Activated CD8-positive, alpha-beta memory T cell treated with anti-CD3 and anti-CD28 coated beads for 24 hours (primary cell): ENCODE measurements around the gene CIART.
A peak's percentile ranks its signal among the peaks of the same experiment; 100 is the strongest.
"Not testable (repeated sequence)": the region's sequence is repeated elsewhere in the genome, so short reads cannot be mapped to it uniquely, and the experiment has no call there.

Experiments
- DNase-seq: peaks from one replicate; pipeline ENCODE4 v3.0.0-alpha.2; 2020

The CIART gene

DNA sequence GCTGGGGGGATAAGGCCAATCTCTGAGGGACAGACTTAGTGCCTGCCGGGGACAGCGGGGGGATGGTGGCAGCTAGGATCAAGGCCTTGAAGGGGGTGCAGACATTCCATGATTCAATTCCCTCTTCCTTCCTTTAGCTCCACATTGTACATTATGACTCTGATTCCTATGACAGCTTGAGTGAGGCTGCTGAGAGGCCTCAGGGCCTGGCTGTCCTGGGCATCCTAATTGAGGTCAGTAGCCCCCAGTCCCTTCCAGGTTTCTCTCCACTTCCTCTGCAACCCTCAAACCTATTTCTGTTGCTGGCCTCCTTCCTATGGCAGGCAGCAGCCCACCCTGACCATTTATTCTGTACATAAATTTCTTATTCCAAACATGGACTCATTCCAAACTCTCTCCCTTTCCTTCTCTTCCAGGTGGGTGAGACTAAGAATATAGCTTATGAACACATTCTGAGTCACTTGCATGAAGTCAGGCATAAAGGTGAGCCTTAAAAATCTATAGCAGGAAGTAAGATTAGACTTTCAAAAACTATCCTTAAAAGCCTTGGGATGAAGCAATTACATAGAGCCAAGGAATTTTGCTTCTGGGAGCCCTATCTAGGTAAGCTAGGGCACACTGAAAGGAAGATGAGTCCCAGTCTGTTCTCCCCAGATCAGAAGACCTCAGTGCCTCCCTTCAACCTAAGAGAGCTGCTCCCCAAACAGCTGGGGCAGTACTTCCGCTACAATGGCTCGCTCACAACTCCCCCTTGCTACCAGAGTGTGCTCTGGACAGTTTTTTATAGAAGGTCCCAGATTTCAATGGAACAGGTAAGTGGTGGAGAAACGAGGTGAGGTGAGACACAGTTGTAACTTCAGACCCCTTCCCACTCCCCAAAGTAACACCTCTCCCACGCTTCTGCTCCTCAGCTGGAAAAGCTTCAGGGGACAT, 19.7 kb upstream of the CIART start:
- DNase-seq, result no peak

DNA sequence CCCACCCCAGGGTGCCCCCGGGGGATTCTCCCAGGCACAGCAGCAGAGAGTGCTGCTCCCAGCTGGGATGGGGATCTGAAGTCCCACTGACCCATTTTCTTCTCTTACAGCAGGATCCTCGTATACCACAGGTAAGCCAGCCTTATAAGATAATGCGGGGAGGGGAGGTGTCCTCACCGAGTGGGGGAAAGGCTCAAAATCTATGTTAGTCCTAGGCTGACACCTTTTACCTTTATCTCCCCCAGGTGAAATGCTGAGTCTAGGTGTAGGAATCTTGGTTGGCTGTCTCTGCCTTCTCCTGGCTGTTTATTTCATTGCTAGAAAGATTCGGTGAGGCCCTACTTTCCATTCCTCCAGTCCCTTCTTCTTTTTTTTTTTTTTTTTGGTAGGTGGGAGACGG, 18.8 kb upstream of the CIART start:
- no peak for DNase-seq

DNA sequence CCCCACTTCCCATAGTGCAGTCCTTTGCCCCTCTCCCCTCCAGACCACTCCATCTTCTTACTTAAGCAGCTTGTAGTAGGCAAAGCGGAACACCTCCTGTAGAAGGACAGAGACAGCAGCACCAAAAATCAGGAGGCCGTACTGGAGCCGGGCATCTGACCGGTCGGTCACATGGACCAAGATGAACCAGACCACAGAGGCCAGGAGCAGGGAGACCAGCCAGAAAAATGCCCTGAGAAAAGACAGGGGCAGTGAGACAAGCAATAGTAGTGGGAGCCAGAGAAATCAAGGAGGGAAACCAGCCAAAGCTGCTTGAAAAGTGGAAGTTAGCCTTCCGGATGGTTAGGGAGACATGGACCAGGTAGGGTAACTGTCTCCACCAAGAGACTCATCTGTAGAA, 14.5 kb upstream of the CIART start:
- no peak for DNase-seq

DNA sequence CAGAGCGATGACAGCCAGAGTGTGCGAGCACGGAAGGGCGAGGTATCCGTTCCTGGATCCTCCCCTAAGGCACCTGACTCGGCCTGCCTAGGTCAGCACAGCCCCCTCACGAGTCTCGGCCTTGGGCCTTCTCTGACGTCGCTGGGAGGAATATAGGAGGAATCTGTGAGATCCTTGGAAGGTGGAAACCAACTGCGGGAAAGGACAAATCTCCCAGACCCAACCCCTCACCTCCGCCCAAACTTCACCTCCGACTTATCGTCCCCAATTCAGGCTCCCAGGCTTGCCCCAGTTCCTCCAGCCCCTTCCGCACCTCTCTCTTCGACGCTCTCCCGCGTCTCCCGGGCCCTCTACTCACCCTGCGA, 14.0 kb upstream of the CIART start:
- peak; percentile 66 for DNase-seq

DNA sequence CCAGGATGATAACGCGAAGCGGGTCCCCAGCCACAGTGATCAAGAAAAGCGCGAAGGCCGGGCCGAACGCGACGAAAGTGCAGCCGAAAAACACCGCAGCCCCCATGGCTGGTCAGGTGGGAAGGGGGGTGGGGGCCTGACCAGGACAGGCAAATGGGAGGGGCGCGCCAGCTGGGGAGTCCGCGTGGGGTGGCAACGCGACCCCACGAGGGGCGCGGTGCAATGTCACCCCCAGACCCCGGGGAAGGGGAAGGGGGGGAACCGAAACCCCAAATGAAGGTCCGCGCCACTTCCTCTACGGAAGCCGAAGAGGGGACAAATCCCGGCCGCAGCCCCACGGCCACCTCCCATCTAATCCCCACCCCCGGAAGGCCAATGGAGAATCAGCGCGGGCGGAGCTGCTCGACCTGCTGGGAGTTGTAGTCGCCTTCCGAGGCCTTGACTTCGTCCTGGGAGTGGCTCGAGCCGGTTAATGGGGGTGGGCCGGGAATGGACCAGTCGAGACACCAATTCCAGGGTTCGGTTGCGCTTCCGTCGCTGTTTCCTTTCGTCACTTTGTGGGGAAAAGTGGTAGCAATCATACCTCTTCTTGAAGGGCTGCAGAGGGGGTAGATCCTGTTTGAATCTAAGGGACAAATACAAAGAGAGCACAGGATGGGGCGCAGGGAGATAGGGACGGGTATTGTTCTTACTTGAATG, 13.5 kb upstream of the CIART start, which contains the start of gene APH1A:
TSS of gene APH1A (minus strand) at position 312 of the 699 bp plus-strand sequence. CDS start at position 106, 206 bp downstream.
- peak; percentile 95 for DNase-seq

DNA sequence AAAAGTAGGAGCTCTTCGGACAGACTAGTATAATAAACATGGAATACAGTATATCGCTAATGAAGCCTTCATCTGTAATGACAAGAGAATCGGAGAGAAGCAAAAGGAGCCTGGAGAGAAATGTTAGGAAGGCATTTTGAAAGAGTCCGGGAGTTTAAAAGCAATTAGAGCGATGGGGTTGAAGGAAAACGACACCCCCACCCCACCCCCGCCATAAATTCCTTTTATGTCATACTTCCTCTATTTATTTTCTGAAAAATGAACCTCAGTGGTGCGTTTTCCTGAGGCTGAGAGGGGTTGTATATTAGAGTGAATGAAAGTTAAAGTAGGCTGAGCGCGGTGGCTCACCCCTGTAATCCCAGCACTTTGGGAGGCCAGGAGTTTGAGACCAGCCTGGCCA, 12.9 kb upstream of the CIART start:
- no peak for DNase-seq

DNA sequence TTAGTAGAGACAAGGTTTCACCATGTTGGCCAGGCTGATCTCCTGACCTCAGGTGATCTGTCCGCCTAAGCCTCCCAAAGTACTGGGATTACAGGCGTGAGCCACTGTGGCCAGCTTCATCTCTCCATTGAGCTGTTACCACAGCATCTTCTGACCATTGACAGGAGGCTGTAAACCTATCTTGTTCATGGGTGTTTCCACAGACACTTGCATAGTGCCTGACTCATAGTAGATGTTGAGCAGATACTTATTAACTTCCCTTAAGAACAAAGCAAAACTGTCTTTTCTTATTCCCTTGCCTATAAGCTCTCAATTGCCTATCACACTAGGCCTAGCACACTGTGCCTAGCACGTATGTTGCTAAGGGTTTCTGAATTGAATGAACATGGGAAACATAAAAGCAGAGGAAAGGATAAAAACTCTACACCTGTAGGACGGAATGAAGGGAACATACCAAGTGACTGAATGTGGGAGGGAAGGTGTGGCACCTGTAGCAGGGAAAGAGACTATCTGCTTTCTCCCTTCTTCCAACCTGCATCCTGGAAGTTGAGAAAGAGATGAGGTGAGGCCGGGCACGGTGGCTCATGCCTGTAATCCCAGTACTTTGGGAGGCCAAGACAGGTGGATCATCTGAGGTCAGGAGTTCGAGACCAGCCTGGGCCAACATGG, 10.9 kb upstream of the CIART start:
- no peak for DNase-seq

DNA sequence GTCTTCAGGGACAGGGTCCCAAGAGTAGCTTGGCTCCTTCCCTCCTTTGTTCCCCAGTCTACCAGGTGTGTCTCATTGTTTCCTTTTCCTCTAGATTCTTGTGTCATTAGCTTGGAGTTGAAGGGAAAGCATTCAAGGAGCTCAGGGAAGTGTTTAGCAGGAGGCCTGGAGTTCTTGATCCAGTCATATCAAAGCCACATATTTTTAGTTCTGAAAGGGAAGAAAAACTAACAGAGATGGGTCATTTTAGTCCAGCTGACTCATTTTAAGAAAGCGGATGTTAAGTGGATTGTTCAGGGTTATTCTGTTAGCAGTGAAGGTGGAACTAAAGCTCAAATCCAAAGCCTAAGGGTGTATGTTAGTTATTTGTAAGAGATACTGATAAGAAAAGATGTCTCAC, 9.0 kb upstream of the CIART start:
- no peak for DNase-seq

DNA sequence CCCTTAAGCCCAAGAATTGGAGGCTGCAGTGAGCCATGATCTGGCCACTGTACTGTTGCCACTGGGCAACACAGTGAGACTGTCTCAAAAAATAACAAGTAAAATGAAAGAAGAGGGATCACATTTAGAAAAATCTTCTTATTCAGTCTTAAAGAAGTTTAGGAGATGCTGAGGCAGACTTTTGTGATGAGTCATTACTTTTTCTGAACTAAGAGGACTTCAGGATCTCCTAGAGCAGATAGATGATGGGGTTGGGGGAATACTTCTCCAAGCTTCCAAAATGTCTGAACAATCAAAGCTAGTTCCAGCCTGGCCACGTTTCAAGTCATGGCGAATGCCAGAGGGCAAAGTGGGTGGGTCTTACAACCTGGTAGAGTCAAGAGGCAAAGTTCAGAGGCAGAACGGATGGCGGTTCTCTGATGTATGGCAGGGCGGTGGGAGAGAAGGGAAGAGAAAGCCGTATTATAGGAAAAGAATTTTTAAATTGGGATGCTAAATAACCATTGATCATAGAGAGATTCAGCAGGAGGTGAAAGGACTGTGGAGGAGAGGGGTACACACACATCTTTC, 2.1 kb upstream of the CIART start:
- DNase-seq, result no peak

DNA sequence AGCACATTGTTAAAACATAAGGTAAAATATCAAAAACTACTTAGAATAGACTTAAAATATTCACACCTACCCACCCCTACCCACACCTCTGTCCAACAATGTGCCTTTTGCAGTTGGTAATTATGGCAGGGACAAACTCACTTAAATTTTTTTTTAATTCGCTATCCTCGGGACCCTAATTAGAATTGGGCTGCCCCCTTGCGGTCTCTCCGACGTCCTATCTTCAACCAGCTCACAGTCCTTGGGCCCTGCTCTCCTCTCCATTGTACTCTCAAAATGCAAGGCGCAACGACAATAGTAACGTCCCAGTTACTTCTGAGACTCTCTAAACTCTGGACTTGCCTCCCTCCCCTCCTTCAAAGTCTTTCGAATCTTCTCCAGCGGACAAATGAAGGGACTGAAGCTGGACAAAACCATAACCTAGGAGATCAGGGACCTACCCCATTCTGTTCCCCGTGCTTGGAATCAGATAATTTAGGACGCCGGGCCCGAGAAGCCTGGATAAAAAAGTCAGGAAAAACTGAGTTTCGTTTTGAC, 1.1 kb upstream of the CIART start:
- DNase-seq, result peak; percentile 79

DNA sequence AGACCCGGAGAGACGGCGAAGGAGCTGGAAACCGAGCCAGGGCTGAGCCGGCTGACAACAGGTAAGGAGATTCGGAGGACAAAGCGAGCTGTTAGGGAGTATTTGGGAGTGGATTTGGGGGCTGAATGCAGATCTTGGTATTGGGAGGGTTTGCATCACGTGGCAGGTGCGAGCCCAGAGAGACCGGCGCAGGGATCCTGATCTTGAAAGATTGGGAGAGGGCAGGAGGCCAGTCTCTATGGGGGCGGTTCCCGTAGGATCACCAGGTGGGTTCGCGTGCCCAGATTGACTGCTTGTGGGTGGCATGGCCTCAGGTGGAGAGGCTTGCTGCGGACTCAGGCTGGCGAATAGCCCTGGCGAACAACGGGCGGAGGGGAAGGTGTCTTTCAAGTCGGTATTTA, 204 bp downstream of the CIART start:
- no peak for DNase-seq

DNA sequence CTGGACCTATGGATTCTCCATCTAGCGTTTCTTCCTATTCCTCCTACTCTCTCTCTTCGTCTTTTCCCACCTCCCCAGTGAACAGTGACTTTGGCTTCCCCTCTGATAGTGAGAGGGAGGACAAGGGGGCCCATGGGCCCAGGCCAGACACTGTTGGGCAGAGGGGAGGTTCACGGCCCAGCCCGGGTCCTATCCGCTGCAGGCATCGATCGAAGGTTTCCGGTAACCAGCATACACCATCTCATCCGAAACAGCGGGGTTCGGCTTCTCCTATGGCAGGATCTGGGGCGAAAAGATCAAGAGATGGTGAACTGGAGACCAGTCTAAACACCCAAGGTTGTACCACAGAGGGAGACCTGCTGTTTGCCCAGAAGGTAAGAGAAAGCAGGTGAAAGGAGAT, 906 bp downstream of the CIART start:
- no peak for DNase-seq

DNA sequence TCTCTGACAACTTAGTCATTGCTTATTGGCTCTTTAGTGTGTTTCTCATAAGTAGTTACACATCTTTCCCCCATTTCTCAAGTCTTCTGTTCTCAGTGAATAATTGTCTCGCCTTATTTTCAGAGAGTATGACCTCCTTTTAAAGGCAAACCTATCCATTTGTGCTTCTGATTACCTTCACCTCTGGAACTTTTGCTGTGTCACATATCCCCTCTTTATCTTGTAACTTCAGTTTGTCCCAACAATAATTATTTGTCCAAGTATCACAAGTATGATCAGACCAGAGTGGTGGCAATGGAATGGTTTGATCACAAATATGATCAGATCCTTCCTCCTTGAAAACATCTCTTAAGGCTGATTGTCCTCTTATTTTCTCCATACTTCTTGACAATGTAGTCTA, 6.0 kb downstream of the CIART start:
- DNase-seq, result no peak

DNA sequence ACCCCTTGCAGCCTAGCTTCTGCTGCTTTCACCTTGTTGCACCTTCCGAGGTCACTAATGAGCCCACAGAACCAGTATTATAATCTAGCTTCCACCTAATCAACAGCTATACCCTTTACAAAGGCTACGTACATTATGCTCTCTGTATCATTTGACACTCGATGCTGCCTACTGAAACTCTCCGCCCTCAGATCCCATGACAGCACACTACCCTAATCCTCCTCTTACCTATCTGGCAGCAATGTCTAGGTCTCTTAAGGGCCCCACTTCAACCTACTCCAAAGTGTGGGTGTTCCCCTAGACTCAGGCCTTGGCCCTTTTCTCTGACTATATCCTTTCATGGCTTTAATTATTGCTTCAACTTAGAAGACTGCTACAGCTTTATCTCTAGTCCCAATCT, 6.5 kb downstream of the CIART start:
- no peak for DNase-seq

DNA sequence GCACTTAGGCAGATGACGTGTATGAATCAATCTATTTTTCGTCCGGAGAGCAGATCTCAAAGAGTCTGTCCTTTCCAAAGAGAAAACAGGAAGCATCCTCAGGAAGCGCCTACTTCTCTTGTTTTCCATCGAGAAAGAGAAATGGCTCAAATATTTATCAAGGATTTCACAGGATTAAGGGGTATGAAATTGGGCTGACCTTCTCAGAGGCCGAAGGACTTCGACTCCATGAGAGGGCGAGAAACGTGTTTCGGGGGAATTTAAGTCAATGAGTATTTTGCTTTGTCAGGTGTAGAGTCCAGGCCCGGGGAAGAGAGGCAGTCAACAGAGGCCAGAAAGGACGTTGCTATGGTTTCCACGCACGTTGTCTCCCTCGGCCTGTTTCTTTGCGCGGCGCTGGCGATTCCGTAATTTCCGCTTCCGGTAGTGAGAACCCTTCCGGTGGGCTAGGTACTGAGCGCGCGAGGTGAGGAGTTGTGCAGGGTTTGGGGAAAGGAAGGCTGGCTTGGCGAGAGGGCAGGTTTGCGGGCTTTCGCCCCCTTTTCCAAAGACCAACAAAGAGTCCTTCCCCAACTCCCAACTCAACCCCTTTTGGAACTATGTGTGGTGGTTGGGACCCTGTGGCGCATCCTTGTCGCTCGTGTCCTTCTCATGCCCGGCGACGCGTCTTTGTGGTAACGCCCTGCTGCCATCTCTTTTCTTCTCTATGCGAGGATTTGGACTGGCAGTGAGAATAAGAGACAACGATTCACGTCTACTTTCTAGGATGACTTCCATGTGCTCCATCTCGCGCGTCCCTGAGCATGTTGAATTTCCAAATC, 11.3 kb downstream of the CIART start, which contains the start of gene MRPS21:
TSS of gene MRPS21 (plus strand) at position 429 of the 821 bp plus-strand sequence. CDS start 506 bp downstream, outside the sequence.
- peak; percentile 92 for DNase-seq

DNA sequence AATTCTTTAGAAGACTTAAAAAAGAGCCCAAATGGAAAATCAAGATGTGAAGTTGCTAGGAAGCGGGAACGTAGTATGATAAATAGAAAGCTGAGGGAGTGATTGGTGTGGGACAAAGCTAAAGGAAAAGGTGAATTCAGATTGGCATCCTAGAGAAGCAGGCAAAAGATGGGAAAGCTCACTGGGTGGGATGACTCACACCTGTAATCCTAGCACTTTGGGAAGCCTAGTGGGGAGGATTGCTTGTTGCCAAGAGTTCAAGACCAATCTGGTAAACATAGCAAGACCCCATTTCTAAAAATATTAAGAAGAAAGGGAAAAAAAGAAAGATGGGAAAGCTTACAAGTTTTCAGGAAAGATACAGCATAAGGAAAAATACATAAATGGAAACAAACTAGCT, 13.1 kb downstream of the CIART start:
- no peak for DNase-seq

DNA sequence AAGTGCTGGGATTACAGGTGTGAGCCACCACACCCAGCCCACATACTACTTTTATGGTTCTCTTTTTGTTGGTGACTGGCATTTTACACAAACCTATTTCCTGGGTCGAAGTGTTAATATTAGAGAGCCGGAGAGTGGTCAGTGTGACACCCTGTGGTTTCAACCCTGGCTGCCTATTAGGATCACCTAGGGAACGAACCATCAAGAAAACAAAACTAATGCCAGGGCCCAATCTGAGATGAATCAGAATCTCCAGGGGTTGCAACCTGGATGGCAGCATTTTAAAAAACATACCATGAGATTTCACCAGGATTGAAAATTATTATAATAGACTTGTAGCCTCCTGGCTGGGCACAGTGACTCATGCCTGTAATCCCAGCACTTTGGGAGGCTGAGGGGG, 17.4 kb downstream of the CIART start:
- DNase-seq, result no peak

DNA sequence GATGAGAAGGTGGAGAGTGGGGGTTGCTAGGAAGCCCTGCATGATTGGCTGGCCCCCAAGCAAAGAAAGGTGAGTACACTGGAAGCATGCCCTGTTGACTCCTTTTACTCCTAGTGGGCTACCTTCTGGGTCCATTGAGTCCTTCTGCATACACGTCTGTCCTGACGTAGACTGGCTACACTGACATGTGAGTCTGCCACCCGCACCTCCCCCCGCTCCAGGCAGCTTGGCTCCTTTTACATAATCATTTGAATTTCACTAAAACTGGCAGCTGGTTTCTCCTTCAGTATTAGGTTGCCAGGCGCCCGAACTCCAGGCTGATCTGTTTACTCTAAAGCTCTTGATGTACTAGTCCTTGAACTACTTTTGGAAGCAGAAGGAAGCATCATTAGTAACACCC, 20.0 kb downstream of the CIART start:
- DNase-seq, result no peak

DNA sequence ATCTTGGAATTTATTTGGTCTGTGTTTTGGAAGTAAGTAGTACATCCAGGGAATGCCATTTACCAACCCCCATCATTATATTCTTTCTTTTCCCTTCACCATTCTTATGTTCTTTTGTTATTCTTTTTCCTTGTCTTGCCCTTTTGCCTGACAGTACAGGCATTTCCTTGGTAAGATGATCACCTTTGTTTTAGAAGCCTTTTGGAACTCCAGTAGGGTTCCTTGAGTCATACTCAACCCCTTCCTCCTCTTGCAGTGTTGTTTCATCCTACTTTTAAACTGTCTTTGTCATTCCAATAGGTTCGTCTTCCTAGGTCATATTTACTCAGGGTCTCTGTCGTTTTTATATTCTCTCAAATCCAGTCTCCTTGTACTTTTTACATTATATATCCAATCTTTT, 20.5 kb downstream of the CIART start:
- DNase-seq, result no peak

DNA sequence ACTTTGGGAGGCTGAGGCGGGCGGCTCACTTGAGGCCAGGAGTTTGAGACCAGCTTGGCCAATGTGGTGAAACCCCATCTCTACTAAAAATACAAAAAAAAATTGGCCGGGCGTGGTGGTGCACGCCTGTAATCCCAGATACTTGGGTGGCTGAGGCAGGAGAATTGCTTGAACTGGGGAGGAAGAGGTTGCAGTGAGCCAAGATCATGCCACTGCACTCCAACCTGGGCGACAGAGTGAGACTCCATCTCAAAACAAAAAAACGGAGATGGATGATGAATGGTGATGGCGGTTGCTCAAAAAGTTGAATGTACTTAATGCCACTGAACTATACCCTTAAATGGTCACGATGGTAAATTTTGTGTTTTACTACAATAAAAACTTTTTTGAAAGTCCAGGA, 26.2 kb downstream of the CIART start:
- DNase-seq, result not testable (repeated sequence)

DNA sequence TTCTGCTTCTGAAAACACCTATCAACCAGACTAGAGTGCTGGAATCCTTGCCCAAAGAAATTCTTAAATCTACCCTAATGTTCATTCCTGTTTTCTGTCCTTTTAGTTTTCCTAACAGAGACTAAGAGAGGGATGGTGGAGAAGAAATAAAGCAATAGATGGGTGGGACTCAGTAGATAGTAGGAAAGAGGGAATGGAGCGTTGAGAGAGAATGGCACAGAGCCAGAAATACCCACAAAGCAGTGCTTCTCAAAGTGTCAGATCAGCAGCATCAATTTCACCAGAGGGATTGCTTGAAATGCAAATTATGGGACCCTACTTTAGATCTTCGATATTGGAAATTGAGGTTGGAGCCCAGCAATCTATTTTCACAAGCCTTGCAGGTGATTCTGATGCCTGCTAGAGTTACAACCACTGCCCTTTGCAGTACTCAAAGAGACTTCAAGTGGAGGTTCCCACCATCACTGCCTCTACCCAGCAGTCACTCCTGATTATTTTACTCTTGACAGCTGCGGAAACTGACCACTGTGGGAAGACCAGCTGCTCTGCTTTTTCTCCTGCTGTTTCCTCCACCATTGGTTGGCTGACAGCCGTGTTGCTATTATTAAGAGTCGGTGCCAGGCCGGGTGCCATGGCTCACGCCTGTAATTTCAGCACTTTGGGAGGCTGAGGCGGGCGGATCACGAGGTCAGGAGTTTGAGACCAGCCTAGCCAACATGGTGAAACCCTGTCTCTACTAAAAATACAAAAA, 27.6 kb downstream of the CIART start:
- DNase-seq, result no peak
